ENCODE measurements around the gene SP9. TPM values are rescaled to one million over a fixed set of nuclear protein-coding genes. Genes with fewer than 3 reads are reported as not detected.
A peak's percentile ranks its signal among the peaks of the same experiment; 100 is the strongest.

The SP9 gene
- total and polyA plus RNA-seq, 5 donors = not detected

- no peak overlapping the region for H3K4me3 ChIP-seq (ENCODE audit: low read length)
These were observed 5.9 kb downstream of the SP9 start for GRCh38 chr2:174340400-174341292.

GRCh38 chr2:174341293-174341994, 6.7 kb downstream of the SP9 start:
- WGBS = 2% methylated on average over 31 of the region's 31 CpGs
- no peaks in the 10 kb centered on the region for H3K27me3 ChIP-seq (ENCODE audit: control insufficient read depth, insufficient read depth)
- H3K4me1 ChIP-seq (ENCODE audit: control insufficient read depth, insufficient read depth, low read length) = no peaks in the 10 kb centered on the region

More at GRCh38 chr2:174340400-174341292, 5.9 kb downstream of the SP9 start:
- H3K9me3 ChIP-seq (ENCODE audit: control insufficient read depth, low read length) = no peaks in the 10 kb centered on the region
- 7% methylated on average over 70 of the region's 70 CpGs for WGBS
- H3K27ac ChIP-seq (ENCODE audit: low read length) = no peak overlapping the region
- no peaks in the 10 kb centered on the region for H3K27me3 ChIP-seq (ENCODE audit: control insufficient read depth, insufficient read depth)
- no peaks in the 10 kb centered on the region for H3K4me1 ChIP-seq (ENCODE audit: control insufficient read depth, insufficient read depth, low read length)
- ATAC-seq (peak in 1 of 2 donors; percentile 24), DNase-seq (peak in 1 of 3 donors; percentile 52)
- intact Hi-C loops (cut with DNase I) = loop anchor here (5.0 to 10.0 kb wide), 4 partner anchors 186 to 938 kb away; no protein-coding TSS in a partner anchor

GRCh38 chr2:174341995-174342685, 7.4 kb downstream of the SP9 start:
- H3K4me3 ChIP-seq (ENCODE audit: low read length) = no peak overlapping the region
- peak in 1 of 3 donors; percentile 54 for DNase-seq
- no peaks in the 10 kb centered on the region for H3K9me3 ChIP-seq (ENCODE audit: control insufficient read depth, low read length)
- ATAC-seq = peak; percentile 26 to 27
- intact Hi-C loops (cut with DNase I) = loop anchor here (5.0 to 10.0 kb wide), 4 partner anchors 187 to 940 kb away; no protein-coding TSS in a partner anchor
- no peak overlapping the region for H3K27ac ChIP-seq (ENCODE audit: low read length)
- 5% methylated on average over 52 of the region's 52 CpGs for WGBS
- no peaks in the 10 kb centered on the region for H3K27me3 ChIP-seq (ENCODE audit: control insufficient read depth, insufficient read depth)
- H3K4me1 ChIP-seq (ENCODE audit: control insufficient read depth, insufficient read depth, low read length) = no peaks in the 10 kb centered on the region

More at GRCh38 chr2:174341293-174341994, 6.7 kb downstream of the SP9 start:
- DNase-seq (peak; percentile 81 to 95 (median 95)), ATAC-seq (peak; percentile 79 to 92)
- intact Hi-C loops (cut with DNase I) = loop anchor here (5.0 to 10.0 kb wide), 4 partner anchors 187 to 939 kb away; no protein-coding TSS in a partner anchor
- H3K27ac ChIP-seq (ENCODE audit: low read length) = no peak overlapping the region
- no peaks in the 10 kb centered on the region for H3K9me3 ChIP-seq (ENCODE audit: control insufficient read depth, low read length)
- no peak overlapping the region for H3K4me3 ChIP-seq (ENCODE audit: low read length)

GRCh38 chr2:174342686-174343342, 8.1 kb downstream of the SP9 start:
- no peak for DNase-seq
- WGBS = 9% methylated on average over 29 of the region's 29 CpGs
- no peak for ATAC-seq
- H3K27me3 ChIP-seq (ENCODE audit: control insufficient read depth, insufficient read depth) = no peaks in the 10 kb centered on the region
- no peaks in the 10 kb centered on the region for H3K4me1 ChIP-seq (ENCODE audit: control insufficient read depth, insufficient read depth, low read length)
- intact Hi-C loops (cut with DNase I) = loop anchor here (5.0 to 10.0 kb wide), 4 partner anchors 188 to 941 kb away; no protein-coding TSS in a partner anchor
- no peak overlapping the region for H3K27ac ChIP-seq (ENCODE audit: low read length)
- H3K9me3 ChIP-seq (ENCODE audit: control insufficient read depth, low read length) = no peaks in the 10 kb centered on the region
- H3K4me3 ChIP-seq (ENCODE audit: low read length) = no peak overlapping the region

GRCh38 chr2:174343343-174343622, 8.5 kb downstream of the SP9 start:
- WGBS = 14% methylated on average over 6 of the region's 6 CpGs
- intact Hi-C loops (cut with DNase I) = loop anchor here (5.0 to 10.0 kb wide), 4 partner anchors 188 to 941 kb away; no protein-coding TSS in a partner anchor
- no peaks in the 10 kb centered on the region for H3K4me1 ChIP-seq (ENCODE audit: control insufficient read depth, insufficient read depth, low read length)
- H3K27ac ChIP-seq (ENCODE audit: low read length) = no peak overlapping the region
- H3K9me3 ChIP-seq (ENCODE audit: control insufficient read depth, low read length) = no peaks in the 10 kb centered on the region
- no peak for DNase-seq
- no peak for ATAC-seq
- H3K4me3 ChIP-seq (ENCODE audit: low read length) = no peak overlapping the region
- H3K27me3 ChIP-seq (ENCODE audit: control insufficient read depth, insufficient read depth) = no peaks in the 10 kb centered on the region

GRCh38 chr2:174343623-174344455, 9.1 kb downstream of the SP9 start:
- no peak overlapping the region for H3K4me3 ChIP-seq (ENCODE audit: low read length)
- ATAC-seq (no peak), DNase-seq (peak in 1 of 3 donors; percentile 41)
- 11% methylated on average over 57 of the region's 57 CpGs for WGBS
- H3K4me1 ChIP-seq (ENCODE audit: control insufficient read depth, insufficient read depth, low read length) = no peaks in the 10 kb centered on the region
- no peaks in the 10 kb centered on the region for H3K27me3 ChIP-seq (ENCODE audit: control insufficient read depth, insufficient read depth)
- no peaks in the 10 kb centered on the region for H3K9me3 ChIP-seq (ENCODE audit: control insufficient read depth, low read length)
- intact Hi-C loops (cut with DNase I) = loop anchor here (5.0 to 10.0 kb wide), 4 partner anchors 189 to 942 kb away; no protein-coding TSS in a partner anchor
- no peak overlapping the region for H3K27ac ChIP-seq (ENCODE audit: low read length)

GRCh38 chr2:174344716-174345461, 10.1 kb downstream of the SP9 start:
- ATAC-seq (no peak), DNase-seq (no peak)
- Histone ChIP-seq H3K4me3 (ENCODE audit: low read length) (no peak overlapping the region), H3K27ac (ENCODE audit: low read length) (no peak overlapping the region), H3K27me3 (ENCODE audit: control insufficient read depth, insufficient read depth) (no peaks in the 10 kb centered on the region), H3K4me1 (ENCODE audit: control insufficient read depth, insufficient read depth, low read length) (no peaks in the 10 kb centered on the region), H3K9me3 (ENCODE audit: control insufficient read depth, low read length) (no peaks in the 10 kb centered on the region)
- intact Hi-C loops (cut with DNase I) = loop anchor here (5.0 to 10.0 kb wide), 4 partner anchors 190 to 943 kb away; no protein-coding TSS in a partner anchor
- 34% methylated on average over 14 of the region's 14 CpGs for WGBS

GRCh38 chr2:174350018-174350417, 15.3 kb downstream of the SP9 start:
- intact Hi-C loops (cut with DNase I) = no loop called here
- Histone ChIP-seq H3K4me3 (ENCODE audit: low read length) (no peak overlapping the region), H3K27ac (ENCODE audit: low read length) (no peak overlapping the region), H3K27me3 (ENCODE audit: control insufficient read depth, insufficient read depth) (no peaks in the 10 kb centered on the region), H3K9me3 (ENCODE audit: control insufficient read depth, low read length) (no peaks in the 10 kb centered on the region), H3K4me1 (ENCODE audit: control insufficient read depth, insufficient read depth, low read length) (no peaks in the 10 kb centered on the region)
- DNase-seq (no peak), ATAC-seq (no peak)
- WGBS = 80% methylated on average over 2 of the region's 2 CpGs

GRCh38 chr2:174350593-174351181, 15.9 kb downstream of the SP9 start:
- Histone ChIP-seq H3K27me3 (ENCODE audit: control insufficient read depth, insufficient read depth) (no peaks in the 10 kb centered on the region), H3K4me3 (ENCODE audit: low read length) (no peak overlapping the region), H3K9me3 (ENCODE audit: control insufficient read depth, low read length) (no peaks in the 10 kb centered on the region), H3K27ac (ENCODE audit: low read length) (no peak overlapping the region), H3K4me1 (ENCODE audit: control insufficient read depth, insufficient read depth, low read length) (no peaks in the 10 kb centered on the region)
- no peak for ATAC-seq
- no peak for DNase-seq
- intact Hi-C loops (cut with DNase I) = no loop called here
- WGBS = 80% methylated on average over 2 of the region's 2 CpGs

Data from right cardiac atrium (tissue), 5 donors.